Left cardiac atrium (tissue), 4 donors: ENCODE measurements around the gene BHLHE41. TPM values are rescaled to one million over a fixed set of nuclear protein-coding genes. Genes with fewer than 3 reads are reported as not detected.

Experiments
- ATAC-seq, 2 donors: fragments of 200-7000 bp; cut with Tn5 transposase; one replicate each; pipeline ENCODE4 v1.9.1; 2020; ENCODE audit warnings: mild to moderate bottlenecking in 2 of 2, moderate library complexity in 2 of 2
- DNase-seq: peaks from one replicate; pipeline ENCODE4 v3.0.0-alpha.2; 2020
- intact Hi-C, 2 donors: fragments of 100-400 bp; cut with DNase I; formaldehyde crosslinking; loops; one replicate each; pipeline versions ENCODE4 v1.14.1 to v1.15.1; 2022 to 2023
- total RNA-seq, 2 donors: library from RNA; stranded (reverse); fragmentation: NEBNext Ultra II Directional; extraction: Animal tissue kit (Norgen Biotek cat#: 25700); gene quantifications; one replicate each; pipeline ENCODE4 v1.2.1, GENCODE V29; 2021
- donor health status: DM: no; HTN: yes; CAD: no.
- donor health status: DM: no; HTN: yes; CAD: no; lungs with severe emphysema.
- donor health status: DM: yes; HTN: yes; CAD: no.
- donor health status: Dilated cardiomyopathy.

BHLHE41 gene
- total RNA-seq, 2 donors from 2014 or later: 18.6 to 35.8 TPM

- DNase-seq (peak; percentile 68), ATAC-seq (peak; percentile 96 to 98)
- intact Hi-C loops: loop anchor here (5.0 to 10.0 kb wide), 3 partner anchors 555 to 605 kb away; no protein-coding TSS in a partner anchor
Observed at GRCh38 chr12:26097046-26097878, 27.6 kb downstream of the BHLHE41 start.

GRCh38 chr12:26096036-26096435, 28.8 kb downstream of the BHLHE41 start:
- intact Hi-C loops: loop anchor here (5.0 to 10.0 kb wide), 3 partner anchors 556 to 606 kb away; no protein-coding TSS in a partner anchor
- DNase-seq (no peak), ATAC-seq (no peak)

- DNase-seq (no peak), ATAC-seq (no peak)
- intact Hi-C loops: loop anchor here (5.0 to 10.0 kb wide), 3 partner anchors 557 to 607 kb away; no protein-coding TSS in a partner anchor
Observed at GRCh38 chr12:26095186-26095585, 29.7 kb downstream of the BHLHE41 start.

- intact Hi-C loops: loop anchor here (5.0 to 10.0 kb wide), 3 partner anchors 415 to 655 kb away; no protein-coding TSS in a partner anchor
- no peak for ATAC-seq
- DNase-seq: no peak
Observed at GRCh38 chr12:26092346-26093105, 32.3 kb downstream of the BHLHE41 start.

GRCh38 chr12:26091822-26092221, 33.0 kb downstream of the BHLHE41 start:
- intact Hi-C loops: loop anchor here (5.0 to 10.0 kb wide), 3 partner anchors 415 to 655 kb away; no protein-coding TSS in a partner anchor
- DNase-seq (no peak), ATAC-seq (peak; percentile 83 to 85)

- intact Hi-C loops: loop anchor here (5.0 to 10.0 kb wide), 3 partner anchors 414 to 654 kb away; no protein-coding TSS in a partner anchor
- ATAC-seq (peak in 1 of 2 donors; percentile 25), DNase-seq (no peak)
Observed at GRCh38 chr12:26090836-26091510, 33.9 kb downstream of the BHLHE41 start.

- no peak for DNase-seq
- intact Hi-C loops: no loop called here
- no peak for ATAC-seq
Observed at GRCh38 chr12:26088998-26089397, 35.8 kb downstream of the BHLHE41 start.

- intact Hi-C loops: no loop called here
- no peak for ATAC-seq
- DNase-seq: no peak
Observed at GRCh38 chr12:26086936-26087335, 37.9 kb downstream of the BHLHE41 start.

- no peak for DNase-seq
- no peak for ATAC-seq
- intact Hi-C loops: no loop called here
Observed at GRCh38 chr12:26080911-26081310, 43.9 kb downstream of the BHLHE41 start.

GRCh38 chr12:26077915-26078702, 46.7 kb downstream of the BHLHE41 start:
- ATAC-seq (no peak), DNase-seq (no peak)
- intact Hi-C loops: no loop called here

Other genes with a start within 250 kb of the BHLHE41 start
- gene RASSF8, start 166.4 kb downstream of the BHLHE41 start, total RNA-seq: 10 to 100 TPM; 60.0 to 81.4 TPM
- 100 to 1,000 TPM; 103 to 114 TPM for gene SSPN, start 70.5 kb upstream of the BHLHE41 start, total RNA-seq